NCI-H187 (cell line): ENCODE data around the gene RALGDS.
"Not testable (repeated sequence)": the region's sequence is repeated elsewhere in the genome, so short reads cannot be mapped to it uniquely, and the experiment has no call there.

Source experiments
- DNase-seq, 2 experiments: peaks; one replicate each; lab custom pipeline; 2025; lab: John Stamatoyannopoulos, UW

The RALGDS gene

DNA sequence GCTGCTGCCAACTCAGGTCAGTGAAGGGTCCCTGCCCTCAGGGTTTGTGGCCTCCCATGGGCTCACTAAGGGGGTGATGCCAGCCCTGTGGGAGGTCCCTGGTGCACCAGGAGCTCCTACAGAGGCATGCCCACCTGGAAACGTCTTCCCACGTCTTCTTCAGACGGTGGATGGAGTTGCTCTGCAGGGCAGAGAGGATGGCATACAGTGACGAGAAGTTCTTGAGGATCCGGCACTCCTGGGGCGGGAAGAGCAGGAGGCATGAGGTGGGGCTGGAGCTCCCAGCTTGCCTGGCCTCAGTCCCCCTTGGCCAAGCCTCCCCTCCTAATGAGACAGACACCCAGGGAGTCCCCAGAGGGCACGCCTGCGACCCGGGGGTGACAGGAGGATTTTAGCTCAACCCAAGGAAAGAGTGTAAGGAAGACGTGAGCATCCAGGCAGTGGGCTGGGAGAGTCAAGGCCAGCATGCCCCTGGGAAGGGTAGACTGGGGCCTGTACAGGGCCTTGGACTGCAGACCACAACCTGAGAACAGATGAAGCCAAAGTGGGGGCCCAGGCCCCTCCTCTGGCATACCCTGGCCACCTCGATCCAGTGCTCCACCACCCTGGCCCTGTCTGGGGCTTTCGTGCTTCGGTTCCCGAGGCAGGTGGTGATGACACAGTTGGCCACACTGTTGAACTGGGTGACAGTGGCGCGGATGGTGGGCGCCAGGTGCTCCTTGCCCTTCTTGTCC is 14.4 kb downstream of the RALGDS start:
- no peak for DNase-seq

DNA sequence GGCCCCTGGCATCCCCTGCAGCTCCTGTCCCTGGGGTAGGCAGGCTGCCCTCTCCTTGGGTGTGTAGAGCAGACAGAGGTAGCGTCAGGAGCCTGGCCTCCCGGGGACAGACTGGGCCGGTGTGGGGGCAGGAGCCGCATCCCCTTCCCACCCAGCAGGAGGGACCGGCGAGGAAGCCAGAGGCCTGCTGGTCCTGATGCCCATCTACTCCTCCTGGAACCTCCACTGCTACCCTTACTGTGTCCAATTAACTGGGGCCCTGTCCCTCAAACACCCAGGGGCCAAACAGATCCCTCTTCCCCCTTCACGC is 15.6 kb downstream of the RALGDS start:
- DNase-seq, result no peak

DNA sequence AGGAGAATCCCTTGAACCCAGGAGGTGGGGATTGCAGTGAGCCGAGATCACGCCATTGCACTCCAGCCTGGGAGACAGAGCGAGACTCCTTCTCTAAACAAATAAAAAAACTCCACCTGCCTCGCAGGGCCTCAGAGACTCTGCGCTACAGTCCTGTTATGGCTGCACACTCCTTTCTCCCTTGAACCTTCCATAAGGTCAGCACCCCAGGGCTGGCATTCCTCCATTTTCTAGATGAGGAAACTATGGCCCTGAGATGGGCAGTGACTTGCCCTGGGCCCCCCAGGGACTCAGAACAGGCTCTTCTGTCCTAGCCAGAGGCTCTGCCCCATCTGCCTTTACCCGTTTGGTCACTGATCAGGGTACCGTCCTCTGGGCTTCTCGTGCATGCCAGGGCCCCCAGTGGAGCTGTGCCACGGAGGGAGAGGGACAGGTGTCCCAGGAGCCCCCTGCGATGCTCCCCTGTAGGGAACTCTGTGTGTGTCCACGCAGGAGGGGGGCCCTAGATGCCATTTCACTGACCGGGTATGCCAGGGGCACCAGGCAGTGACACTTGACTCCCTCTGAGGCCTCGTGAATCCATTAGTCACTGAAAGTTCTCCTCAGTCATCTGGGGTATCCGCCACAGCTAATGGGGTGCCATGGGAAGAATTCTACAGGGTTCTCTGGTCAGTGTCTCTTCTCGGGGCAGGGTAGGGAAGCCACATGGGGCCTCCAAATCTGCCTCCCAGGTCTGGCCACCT is 16.2 kb downstream of the RALGDS start:
- no peak for DNase-seq

DNA sequence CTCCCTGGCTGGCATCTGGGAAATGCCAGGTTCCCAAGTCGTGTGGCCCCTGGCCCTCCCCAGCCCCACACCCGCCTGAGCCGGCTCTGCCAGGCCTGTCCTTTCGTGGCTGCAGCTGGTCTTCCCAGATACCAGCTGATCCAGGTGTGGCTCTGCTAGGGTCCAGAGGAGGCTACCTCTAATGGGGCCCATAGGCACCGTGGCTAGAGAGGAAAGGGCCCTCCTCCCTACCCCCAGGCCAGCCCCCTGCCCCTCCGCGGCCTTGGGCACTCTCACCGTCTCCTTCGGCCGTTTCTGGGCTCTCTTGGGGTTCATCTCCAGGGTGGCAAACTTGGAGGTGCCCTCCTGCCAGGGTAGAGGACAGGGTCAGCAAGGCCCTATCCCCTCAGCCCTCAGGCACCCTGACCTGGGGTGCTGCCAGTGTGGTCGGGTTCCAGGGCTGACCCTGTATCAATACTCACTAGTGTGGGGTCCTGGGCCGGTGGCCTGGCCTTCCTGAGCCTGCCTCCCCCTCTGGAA is 17.0 kb downstream of the RALGDS start:
- no peak for DNase-seq

DNA sequence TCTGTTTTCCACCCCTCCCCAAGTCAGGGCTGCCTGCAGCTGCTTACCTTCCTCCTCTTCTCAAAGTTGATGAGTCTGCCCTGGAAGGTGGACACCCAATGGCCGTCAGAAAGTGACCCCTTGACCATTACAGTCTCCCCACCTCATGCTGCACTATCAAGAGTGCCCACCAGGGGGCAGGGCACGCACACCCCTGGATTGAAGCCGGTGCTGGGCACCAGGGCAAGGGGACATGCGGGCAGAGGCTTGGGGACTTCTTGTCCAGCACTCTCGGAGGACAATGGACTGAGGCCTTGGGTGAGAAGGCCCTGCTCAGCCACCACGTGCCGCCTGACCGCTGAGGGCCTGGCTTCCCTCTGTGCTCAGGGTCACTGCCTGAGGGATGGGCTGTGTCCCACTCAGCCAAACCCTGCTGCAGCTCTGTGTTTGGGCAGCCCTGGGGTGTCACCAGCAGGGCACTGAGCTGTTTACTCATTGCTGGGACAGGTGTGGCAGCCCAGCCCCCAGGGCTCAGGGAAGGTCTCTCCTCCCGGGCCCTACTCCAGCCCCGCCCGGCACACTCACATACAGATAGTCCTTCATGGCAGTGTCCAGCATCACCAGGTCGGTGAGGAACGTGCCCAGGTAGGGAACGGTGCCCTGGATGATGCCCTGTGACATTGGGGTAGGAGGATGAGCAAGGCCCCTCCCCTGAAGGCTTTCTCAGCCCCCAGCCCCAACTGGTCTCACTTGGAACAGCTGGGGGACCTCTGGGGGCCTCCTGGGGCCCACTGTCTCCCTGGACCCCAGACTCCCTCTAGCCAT is 17.7 kb downstream of the RALGDS start:
- no peak for DNase-seq

DNA sequence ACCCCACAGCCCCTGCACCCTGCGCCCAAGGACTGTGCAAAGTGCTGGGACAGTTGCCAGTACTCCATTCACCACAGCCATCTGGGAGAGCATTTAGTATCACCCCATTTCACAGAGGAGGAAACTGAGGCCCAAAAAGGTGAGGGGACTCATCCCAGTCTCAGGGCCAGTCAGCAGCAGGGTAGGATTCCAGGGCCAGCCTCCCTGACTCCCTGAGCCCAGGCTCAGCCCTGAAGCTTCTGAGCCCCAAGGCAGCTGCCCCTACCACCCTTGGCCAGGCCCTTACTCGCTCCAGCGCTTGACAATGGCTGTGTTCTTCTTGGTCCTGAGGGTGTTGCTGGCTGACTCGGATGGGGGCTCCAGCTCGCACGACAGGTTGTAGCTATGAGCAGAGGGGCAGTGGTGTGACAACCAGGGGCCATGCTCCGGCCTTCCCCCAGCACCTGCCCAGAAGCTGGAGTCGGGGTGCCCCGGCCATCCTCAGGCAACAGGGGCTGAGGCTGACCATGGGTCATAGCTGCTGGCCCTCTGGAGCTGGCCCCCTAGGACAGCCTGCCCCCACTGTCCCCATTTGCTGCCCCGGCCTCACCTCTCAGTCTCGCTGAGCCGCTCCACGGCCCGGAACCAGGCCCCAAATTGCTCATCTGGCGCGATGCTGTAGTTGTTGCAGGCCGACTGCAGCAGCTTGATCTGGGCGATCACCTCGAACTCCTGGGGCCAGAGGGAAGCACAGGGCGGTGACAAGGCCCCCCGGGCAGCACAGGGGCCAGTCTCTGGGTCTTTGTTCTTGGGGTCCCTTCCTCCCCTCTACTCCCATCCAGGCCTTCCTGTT is 18.6 kb downstream of the RALGDS start:
- DNase-seq, result no peak

DNA sequence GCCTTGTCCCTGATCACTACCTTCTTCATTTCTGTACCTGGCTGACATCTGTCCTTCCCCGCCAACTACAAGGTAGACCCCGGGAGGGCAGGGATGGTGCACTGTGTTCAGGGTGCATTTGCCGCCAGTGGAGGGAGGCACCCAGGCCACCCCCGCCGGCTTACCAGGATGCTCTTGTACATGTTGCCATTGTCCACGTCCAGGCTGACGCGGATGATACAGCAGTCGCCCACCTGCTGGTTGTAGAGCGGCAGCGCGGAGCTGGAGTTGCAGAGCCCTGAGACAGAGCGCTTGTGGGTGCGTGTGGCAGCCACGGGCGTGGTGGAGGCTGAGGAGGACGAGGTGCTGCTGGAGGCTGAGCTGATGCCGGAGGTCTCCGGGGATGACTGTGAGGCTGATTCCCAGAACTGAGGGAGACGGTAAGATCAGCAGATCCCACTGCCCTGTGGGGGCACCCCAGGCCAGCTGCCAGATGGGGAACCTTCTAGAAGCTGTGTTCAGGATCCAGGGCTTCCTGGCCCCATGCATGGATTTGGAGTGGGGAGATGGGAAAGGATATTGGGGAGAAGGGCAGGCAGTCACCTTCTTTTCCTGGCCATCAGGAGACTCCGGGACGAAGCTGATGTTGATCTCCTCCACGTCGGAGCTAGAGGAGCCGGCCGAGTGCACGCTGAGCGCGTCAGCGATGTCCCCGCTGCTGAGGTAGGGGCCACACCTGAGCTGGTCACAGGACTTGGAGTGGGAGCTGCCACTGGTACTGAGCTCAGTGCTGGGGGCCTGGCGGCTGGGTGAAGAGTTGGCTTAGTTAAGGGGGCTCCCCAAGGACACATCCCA is 19.5 kb downstream of the RALGDS start:
- DNase-seq, result no peak

DNA sequence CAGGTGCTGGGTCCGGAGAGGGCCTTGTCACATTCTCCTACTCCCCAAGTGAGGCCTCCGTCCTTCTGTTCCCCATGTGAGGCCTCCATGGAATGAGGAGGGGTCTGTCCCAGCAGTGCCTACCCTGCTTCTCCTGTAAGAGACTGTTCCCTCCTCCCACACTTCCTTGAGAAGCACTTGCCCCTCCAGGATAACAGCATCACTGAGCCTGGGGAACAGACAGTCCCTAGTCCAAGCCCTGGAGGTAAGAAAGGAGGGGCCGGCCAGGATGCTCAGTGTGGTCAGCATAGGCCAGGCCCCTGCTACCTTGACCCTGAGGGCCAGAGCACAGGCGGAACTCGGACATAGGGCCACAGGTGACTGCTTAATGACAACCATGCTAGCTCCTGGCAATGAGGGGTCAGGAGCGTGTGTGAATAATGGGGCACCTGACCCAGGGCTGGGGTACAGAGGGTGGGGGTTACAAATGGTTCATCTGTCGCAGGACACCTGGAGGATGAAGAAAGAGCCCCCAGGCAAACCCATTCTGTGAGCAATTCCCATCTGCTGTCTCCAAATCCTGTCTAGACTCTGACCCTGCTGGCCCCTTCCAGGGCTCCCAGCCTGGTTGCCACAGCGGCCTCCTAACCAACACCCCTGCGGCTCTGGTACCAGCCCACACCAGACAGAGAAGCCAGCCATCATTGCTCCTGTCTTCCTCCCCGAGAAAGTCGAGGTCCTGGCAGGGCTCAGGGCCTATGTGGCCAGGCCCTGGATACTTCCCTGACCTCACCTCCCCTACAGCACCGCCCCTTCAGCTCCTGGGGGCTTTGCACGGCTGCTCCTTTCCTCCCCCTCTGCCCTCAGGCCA is 20.3 kb downstream of the RALGDS start:
- DNase-seq, result no peak

DNA sequence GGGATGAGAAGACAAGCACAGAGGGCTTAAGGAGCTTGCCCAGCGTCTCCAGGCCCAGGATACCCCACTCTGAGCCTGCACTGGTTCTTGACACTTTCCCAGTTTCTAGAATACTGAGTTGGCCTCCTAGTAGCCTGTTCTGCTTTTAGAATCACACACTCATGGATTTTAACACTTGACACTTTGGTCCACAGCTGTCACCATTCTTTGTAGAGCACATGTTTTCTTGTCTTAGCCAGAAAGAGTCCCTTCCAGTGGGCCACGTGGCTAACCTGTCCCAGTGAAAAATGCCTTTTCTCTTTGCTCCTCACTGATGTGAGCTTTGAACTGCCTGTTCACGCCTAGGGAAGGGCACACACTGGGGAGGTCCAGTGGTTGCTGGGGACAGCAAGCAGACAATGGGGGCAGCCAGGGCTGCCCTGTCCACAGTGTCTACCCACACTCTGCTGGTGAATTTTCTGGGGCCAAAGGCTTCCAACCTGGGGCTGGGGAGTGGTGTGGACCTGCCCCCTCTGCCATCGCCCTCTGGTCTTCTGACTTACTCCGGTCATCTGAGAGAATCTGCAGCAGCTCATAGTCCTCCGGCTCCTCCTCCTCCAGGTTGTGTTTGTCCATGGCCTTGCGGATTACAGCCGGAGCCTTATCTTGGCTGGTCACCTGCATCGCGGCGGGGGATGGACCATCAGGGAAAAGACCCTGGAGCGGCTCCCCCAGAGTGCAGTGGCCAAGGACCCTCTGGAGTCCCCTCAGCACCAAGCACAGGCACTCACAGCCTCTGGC is 21.1 kb downstream of the RALGDS start:
- no peak for DNase-seq

DNA sequence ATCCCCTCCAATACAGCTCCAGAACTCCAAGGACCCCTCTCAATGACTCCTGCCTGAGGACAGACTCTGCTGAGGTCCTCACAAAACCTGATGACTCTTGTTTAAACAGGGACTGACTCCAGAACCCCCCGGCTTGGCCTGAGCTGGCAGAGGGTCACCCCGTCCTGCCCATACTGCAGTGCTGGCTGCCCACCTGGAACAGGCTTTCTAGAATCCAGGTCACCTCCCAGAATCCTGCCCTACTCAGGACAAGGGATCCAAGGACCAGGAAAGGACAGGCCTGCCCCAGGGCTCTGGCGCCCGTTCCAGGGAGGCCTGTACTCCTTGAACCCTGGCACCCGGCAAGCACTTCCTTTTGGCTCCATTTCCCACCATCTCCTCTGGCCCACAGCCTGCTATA is 22.2 kb downstream of the RALGDS start:
- no peak for DNase-seq

DNA sequence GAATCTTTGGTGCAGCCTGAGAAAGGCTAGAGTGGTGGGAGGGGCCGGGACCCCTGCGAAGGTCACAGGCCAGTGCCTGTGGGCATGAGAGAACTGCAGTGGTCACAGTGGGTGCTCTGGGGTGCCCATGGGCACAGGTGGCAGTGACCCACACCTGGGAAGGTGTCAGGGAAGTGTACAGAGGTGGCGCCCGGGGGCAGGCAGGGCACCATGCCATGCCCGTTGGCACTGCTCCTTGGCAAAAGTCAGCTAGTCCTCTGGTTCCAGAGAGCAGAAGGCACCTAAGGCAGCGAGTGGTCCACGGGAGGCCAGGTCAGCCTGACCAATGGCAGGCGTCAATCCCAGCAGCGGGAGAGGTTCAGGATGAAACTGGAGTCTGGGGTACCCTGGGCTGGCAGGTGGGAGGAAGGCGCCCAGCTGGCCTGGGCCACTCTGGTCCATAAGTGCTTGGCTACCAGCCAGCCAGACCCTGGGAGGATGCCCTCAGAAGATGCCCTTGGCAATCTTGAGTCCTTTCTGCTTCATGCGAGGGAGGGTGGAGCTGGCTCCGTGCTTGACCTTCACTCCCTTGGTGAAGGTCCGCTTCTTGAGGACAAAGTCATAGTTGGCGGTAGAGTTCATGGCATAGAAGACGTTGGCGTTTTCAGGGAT is 22.8 kb downstream of the RALGDS start:
- DNase-seq, result no peak

DNA sequence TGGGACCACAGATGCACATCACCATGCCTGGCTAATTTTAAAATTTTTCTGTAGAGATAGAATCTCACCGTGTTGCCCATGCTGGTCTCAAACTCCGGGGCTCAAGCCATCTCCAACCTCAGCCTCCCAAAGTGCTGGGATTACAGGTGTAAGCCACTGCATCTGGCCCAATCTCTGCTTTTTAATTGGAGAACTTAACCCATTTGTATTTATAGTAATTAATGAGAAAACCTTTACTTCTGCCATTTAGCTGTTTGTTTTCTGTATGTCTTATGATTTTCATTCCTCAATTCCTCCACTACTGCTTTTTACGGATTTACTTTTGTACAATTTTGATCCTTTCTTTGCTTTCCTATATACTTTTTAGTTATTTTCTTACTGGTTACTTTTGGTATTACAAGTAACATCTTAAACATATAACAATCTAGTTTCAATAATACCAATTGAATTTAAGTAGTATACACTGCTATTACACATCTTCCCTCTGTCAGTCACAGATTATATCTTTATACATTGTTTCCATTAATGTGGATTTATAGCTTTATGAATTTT is 26.1 kb downstream of the RALGDS start:
- no peak for DNase-seq

DNA sequence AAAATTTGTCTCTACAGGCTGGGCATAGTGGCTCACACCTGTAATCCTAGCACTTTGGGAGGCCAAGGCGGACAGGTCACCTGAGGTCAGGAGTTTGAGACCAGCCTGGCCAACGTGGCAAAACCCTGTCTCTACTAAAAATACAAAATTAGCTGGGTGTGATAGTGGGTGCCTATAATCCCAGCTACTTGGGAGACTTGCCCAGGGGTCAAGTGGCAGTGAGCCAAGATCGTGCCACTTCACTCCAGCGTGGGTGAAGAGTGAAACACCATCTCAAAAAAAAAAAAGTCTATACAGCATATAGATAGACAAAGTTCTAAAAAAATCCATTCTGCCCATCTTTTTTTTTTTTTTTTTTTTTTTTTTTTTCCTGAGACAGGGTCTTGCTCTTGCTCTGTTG is 26.7 kb downstream of the RALGDS start:
- DNase-seq, result not testable (repeated sequence)

DNA sequence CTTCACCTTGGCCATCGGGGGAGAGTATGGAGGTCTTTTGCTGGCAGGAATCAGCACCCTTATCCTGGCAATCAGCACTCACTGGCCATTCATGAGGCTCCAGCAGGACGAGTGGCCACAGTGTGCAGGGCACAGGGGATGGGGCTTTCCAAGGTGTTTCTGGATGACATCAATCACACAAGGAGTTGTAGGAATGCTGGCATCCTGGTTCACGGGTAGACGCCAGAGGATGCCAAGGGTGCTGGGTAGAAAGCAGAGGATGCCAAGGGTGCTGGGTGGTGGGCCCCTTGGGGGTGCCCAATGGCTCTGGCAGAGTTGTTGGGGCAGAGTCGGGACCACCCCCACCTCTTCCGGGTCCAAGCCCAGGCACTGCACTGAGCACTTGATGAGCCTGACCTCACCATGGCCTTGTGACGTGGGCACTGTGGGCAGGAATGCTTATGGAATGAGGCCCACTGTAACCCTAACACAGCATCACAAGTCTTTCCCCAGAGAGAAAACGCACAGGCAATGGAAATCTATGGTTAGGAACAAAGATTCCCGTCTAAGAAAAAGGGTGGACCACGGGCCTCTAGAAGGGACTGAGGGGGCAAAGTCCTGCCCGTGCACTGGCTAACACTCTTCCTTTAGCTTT is 30.2 kb downstream of the RALGDS start:
- no peak for DNase-seq

DNA sequence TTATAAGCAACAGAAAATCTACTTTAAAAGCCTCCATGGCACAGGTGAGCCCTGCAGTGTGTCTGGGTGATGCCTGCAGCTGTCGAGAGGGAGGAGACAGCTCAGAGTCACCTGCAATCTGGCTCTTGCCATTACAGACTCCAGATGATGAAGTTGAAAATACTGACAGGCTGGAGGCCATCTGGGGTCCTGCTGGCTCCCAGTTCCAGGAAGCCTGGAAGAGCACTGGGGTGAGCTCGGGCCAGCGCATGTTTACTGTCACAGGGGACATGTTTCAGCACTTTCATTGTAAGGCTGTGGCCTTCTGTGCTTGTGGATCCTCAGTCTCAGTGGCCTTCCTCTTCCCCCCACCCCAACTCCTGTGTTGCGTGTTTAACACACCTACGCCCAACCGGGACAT is 30.9 kb downstream of the RALGDS start:
- DNase-seq, result no peak

DNA sequence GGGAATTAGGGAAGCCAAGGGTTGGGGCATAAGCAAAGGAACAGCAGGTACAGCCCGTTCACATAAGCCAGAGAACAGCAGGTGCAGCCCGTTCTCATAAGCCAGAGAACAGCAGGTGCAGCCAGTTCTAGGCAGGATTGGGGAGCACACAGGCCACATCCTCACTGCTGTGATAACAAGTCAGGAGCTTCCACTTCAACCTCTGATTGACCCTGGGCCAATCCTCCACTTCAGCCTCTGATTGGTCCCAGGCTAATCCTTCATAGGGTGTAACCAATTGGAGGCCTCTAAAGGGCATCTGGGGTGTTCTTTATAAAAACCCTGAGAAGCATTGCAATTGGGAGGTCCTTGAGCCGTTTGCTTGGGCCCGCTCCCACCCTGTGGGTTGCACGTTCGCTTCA is 31.8 kb downstream of the RALGDS start:
- DNase-seq, result no peak

DNA sequence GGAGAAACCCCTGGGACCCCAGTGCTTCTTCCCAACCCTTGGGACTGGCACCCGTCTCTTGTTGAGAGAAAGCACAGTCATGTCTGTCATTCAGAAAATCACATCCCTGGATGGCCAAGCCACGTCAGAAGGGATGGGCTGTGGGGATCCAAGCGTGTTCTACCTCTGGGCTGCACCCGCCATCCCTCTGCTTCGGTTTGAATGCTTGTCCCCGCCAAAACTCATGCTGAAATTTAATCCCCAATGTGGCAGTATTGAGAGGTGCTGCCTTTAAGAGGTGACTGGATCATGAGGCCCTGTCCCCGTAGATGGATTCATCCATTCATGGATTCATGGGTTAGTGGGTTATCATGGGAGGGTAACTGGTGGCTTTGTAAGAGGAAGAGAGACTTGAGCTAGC is 32.3 kb downstream of the RALGDS start:
- no peak for DNase-seq
